CD1c-positive myeloid dendritic cell (primary cell): ENCODE measurements around the gene ALX3.
"Not testable (repeated sequence)": the region's sequence is repeated elsewhere in the genome, so short reads cannot be mapped to it uniquely, and the experiment has no call there.

ENCODE experiments used
- DNase-seq: peaks from one replicate; pipeline ENCODE4 v3.0.0-alpha.2; 2016; ENCODE audit errors: extremely low spot score

ALX3 gene

DNA sequence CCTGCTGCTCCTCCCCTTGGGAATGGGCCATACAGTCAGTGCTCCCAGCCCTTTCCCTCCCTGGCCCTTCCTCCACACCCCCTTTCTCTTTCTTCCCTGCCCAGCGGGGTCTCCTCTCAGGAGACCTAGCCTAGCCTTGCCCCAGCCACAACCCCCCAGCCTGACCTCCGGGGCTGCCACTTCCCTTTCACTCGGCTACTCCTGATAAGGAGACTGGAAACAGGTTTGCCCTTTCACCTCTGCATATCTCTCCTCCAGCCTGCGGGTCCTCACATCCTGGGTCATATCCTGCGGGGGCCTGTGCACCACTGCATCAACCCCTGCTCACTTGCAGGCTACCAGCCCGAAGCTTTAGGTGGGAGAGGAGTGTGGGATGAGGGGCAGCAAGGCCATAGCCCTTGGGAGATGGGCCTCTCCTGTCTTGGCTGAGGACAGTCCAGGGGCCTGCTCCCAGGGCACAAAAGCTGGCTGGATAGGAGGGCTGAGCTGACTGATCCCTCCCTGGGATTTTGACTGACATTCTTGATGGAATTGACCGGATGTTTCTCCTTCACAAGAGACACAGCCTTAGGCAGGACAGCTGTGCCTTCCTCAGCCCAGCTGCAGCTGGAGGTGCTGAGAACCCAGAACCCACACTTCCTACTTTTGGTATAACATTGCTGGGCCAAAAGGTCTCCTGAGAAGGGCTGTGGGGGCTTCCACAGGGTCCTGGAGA is 19.2 kb upstream of the ALX3 start:
- DNase-seq: no peak

DNA sequence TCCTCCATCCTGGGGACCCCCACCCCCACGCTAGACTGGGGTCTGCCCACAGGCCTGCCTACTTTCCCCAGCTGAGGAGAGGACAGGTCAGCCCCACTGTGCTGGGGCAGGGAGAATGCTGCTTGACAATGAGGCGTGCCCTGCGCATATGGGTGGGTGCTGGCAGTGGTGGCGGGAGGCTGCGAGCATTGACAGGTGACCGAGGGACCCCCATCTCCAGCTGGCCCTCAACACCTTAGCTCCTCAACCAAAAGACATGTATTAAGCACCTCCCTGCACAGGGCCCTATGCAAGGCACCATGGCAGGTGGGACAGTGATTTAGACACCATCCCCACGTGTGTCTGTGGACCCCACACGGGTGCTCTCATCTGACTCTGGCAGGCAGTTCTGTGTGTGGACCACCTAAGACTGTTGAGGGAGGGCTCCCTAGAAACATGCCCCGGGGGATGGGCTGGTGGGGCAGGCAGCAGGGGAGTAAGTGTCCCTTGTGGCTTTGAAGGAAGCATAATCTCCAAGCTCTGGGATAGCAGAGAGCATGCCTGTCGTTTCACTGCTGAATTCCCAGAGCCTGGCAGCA is 18.4 kb upstream of the ALX3 start:
- DNase-seq: no peak

DNA sequence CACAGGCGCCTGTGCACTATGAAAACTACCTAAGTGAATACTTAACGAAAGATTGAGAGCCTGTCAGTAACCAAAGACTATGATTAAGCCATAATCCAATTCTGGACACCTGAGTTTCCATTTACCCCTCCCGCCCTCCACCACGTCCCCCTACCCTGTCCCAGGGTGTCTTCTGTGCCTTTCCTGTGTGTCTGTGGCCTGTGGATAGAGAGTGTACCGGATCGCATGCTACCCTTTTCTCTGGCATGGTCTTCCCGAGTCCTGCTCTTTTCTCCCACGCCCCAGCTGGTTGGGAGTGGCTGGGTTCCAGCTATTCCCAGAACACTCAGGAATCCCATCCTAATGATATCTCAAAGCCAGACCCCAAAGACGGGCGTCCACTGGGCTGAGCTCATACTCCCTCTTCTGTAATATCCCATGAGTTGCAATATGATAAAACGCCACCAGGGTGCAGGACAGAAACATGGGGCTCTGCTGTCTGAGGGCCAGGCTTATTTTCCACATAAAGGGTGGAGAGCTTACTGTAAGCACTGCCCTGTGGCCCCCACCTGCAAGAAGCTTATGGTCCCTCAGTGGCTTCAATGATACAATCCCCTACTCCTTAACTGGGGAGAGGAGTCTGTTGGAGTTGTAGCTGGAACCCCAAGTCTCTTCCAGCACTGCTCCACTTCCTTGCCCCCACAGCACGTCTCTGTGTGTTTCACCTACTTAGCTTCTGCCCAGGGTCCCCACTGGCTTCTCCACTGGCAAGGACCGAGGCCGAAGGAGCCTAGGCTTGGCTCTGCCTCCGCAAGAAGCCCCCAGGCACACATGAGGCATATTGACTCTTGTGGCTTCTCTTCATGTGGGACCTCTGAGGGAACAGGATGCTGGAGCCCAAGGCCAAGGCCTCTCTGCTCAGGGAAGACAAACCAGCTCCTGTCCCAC is 17.6 kb upstream of the ALX3 start:
- DNase-seq: peak; percentile 69

DNA sequence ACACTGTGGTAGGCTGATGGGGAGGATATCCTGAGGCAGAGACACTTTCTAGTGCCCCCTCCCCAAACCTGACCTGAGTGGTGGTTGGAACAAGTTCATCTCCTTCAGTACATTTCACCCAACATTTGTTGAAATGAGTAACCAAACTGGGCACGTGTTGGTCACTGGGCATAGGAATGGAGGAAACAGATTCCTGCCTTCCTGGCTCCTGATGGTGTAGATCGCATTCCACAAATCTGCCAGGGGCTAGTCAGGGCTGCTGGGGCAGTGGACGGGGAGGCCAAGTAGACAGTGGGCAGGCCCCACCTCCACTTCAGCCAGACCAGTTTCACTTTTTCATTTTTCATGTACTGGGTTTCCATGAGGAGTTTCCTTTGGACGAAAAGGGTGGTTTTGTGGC is 16.5 kb upstream of the ALX3 start:
- no peak for DNase-seq

- DNase-seq: no peak
Observed at GRCh38 chr1:110085671-110086070, 15.2 kb upstream of the ALX3 start.

DNA sequence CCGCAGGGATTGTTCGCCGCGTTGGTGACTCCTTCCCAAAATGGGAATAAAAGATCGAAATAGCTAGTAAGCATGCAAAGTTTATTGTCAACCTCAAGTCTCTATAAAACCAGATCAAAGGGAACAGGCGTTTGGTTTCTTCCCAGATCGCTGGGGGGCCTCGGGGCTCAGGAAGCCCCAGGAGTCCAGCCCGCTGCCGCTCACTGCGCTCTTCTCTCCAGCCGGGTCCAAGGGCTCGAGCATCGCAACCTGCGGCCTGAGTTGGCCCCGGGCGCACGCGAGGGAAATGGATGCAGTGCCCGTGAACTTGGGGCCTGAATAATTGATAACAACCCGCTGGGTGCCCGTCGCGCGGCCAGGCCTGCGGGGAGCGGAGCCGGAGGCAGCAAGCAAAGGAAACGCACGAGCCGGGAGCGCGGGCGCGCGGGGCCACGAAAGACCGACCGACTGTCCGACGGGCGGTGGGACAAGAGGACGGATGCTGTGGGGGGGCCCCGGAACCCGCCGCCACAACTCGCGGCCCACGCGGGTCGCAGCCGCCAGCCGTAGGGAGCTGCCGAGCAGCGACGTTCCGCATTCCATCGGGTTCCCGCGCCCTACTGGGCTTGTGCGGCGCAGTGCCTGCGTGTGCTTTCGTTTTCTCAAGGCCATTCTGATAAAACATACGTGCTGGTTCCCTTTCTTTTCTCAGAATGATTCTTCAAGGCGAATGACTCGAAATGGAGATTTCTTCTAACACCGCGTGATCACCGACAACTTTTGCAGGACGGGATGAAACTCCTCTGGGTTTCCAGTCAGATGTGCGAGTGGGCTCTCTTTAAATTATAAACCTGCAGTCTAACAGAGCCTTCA is 14.0 kb upstream of the ALX3 start:
- peak; percentile 87 for DNase-seq

DNA sequence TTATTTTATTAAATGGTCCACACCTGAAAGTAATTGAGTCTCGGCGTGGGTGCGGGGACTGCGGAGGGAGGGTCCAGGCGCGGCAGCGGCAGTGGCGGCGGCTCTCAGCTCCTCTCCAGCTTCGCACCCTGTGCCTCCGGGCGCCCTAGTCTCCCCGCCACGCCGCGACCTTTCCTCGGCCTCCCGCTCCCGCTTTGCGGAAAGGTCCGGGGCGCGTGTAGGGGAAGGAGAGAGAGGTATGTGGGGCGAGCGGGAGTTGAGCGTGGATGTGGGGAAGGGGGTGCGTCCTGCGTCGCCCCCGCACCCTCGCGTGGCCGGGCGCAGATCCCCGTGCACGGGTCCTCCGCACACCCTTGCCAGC is 13.4 kb upstream of the ALX3 start:
- DNase-seq: peak; percentile 16

GRCh38 chr1:110083061-110083865 is 12.8 kb upstream of the ALX3 start:
- DNase-seq: peak; percentile 38

DNA sequence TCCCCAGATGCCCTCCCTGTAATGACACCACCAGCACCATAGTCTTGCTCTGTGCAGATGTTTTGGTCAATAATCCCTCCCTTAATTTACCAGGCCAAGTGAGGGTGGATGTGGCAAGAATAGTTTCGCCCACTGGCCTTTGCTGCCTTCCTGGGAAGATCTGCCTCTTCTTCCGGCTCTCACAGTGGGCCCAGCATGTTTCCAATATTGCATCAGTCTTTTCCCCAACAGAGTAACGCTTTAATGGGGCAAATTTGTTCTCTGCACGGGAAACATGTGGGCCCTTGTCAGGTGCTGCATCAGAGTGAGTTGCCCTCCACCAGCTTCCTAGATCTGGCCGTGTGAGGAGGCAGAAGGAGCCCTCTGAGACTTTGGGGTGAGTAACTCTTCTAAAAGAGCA is 12.0 kb upstream of the ALX3 start:
- no peak for DNase-seq

GRCh38 chr1:110081061-110081460 is 10.6 kb upstream of the ALX3 start:
- no peak for DNase-seq

GRCh38 chr1:110079995-110080394 is 9.5 kb upstream of the ALX3 start:
- DNase-seq: not testable (repeated sequence)

DNA sequence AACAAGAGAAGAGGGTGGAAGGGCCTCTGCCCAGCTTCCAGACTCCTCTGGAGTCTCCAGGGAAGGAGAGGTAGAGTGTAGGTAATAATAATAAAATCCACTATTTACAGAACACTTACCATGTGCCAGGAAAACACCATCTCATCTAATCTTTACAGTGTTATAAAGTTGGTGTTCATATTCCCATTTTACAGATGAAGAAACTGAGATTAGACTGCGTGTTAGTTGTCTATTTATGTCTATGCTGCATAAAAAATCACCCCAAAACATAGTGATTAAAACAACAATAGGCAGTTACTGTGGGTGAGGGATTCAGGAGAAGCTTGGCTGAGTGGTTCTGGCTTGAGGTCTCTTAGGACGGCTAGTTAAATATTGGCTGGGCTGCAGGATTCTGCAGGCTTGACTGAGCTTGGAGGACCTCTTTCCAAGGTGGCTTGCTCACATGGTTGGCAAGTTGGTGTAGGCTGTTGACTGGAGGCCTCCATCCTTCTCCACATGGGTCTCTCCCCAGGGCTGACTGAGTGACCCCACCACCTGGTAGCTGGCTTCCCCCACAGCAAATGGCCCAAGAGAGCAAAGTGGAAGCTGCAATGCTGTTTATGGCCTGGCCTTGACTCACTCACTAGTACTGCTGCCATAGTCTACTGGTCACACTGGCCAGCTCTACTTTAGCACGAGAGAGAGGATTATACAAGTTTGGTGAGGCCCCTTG is 6.5 kb upstream of the ALX3 start:
- DNase-seq: no peak

DNA sequence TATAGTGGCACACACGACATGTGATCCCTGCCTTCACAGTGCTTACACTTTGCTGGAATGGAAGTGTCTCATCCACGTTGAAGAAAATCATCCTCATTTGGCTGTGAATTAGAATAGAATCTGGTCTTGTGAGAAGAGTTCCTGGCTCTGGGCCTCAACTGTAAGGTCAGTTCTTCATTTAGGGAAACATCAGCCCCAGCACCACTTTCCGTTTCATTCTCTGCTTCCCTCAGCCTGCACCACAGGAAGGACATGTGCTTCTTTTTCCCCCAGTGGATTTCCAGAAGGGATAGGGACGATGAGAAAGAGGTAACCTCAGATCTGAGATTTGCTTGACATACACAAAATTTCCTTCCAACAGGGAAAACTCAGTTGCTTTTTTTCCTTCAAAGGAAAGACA is 3.7 kb upstream of the ALX3 start:
- DNase-seq: no peak

GRCh38 chr1:110070282-110070669 is 196 bp downstream of the ALX3 start:
- no peak for DNase-seq

DNA sequence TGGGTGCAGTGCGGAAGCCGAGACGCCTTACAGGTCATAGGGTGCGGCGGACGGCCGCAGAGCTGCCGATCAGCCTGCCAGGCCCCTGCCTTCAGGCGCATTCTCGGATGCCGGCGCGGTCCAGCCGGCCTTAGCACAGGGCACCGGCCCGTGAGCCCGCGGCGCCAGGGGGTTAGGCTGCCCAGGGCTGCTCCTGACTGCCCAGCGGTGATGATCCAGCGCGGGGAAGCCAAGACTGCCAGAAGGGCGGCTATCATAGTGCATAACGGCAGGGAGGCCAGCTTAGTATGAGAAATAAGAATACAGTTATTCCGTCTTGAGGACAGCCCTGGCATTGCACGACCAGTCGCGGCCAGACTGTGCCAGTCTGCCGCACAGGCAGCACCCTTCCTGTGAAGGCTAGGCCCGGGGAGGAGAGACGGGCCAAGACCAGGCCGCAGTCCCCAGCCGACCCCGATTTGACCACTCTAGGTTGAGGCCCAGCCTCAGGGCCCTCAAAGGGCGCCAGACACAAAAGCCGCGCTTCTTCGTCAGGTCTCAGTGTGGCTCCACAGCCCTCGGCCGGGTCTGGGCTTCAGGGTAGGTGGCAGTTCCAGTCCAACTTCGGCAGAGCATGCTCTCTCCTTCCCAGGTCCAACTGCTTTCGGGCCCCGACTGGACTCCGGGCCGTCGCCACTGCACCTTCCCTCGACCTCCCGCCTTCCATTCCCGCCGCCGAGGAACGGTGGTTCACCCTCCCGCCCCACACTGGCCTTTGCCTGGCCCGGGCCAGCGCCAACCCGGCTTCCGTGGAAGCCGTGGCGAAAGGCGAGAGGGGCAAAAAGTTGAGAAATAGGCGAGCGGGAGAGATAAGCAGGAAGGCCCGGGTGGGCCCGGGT is 829 bp downstream of the ALX3 start:
- no peak for DNase-seq

- DNase-seq: peak; percentile 25
Observed at GRCh38 chr1:110068646-110069403, 1.6 kb downstream of the ALX3 start.

- peak; percentile 28 for DNase-seq
Observed at GRCh38 chr1:110067893-110068645, 2.4 kb downstream of the ALX3 start.

GRCh38 chr1:110067479-110067892 is 3.0 kb downstream of the ALX3 start:
- DNase-seq: no peak
